IgD-negative memory B cell (primary cell): ENCODE data around the gene RNU2-1. TPM values are rescaled to one million over a fixed set of nuclear protein-coding genes. Genes with fewer than 3 reads are reported as not detected.
"Not testable (repeated sequence)": the region's sequence is repeated elsewhere in the genome, so short reads cannot be mapped to it uniquely, and the experiment has no call there.

ENCODE experiments used
- H3K27ac Mint-ChIP-seq, 3 donors: one replicate each; pipeline ENCODE4 v1.8.0; 2020 to 2022; ENCODE audit warnings: mild to moderate bottlenecking in 3 of 3, mixed read lengths in 3 of 3, moderate library complexity in 1 of 3
- H3K27me3 Mint-ChIP-seq: one replicate; pipeline ENCODE4 v1.8.0; 2021; ENCODE audit warnings: mixed read lengths
- H3K36me3 Mint-ChIP-seq: one replicate; pipeline ENCODE4 v1.8.0; 2020; ENCODE audit warnings: mild to moderate bottlenecking, mixed read lengths
- H3K4me1 Mint-ChIP-seq, 3 donors: one replicate each; pipeline ENCODE4 v1.8.0; 2020 to 2022; ENCODE audit warnings: mixed read lengths in 3 of 3, mild to moderate bottlenecking in 1 of 3
- H3K4me3 Mint-ChIP-seq, 4 donors: one replicate each; pipeline ENCODE4 v1.8.0; 2020 to 2022; ENCODE audit warnings: mild to moderate bottlenecking in 4 of 4, mixed read lengths in 4 of 4, moderate library complexity in 3 of 4
- H3K9me3 Mint-ChIP-seq, 3 donors: one replicate each; pipeline ENCODE4 v1.8.0; 2020 to 2021; ENCODE audit warnings: mixed read lengths in 3 of 3, mild to moderate bottlenecking in 1 of 3
- polyA plus RNA-seq: library from polyadenylated mRNA; unstranded; fragments of 300-500 nt; fragmentation: Illumina TruSeq; gene quantifications from one replicate; pipeline ENCODE4 v1.2.3, GENCODE V29; 2021

Gene RNU2-1
- polyA plus RNA-seq, 1 donor from 2014 or later, result not detected

DNA sequence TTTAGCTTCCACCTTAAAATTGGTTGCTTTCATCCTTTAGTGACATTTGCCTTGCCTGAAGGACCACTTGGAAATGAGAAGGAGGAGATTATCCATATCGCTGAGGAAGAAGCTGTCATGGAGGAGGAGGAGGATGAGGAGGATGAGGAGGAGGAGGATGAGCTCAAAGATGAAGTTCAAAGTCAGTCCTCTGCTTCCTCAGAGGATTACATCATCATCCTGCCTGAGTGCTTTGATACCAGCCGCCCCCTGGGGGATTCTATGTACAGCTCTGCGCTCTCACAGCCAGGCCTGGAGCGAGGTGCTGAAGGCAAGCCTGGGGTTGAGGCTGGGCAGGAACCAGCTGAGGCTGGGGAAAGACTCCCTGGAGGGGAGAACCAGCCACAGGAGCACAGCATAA, 33.6 kb downstream of the RNU2-1 start:
- Mint-ChIP-seq H3K4me3 (no peak overlapping the region), H3K36me3 (peaks cover 2% of the 10 kb centered on the region), H3K27me3 (no peaks in the 10 kb centered on the region), H3K27ac (peak overlapping the region in 1 of 3 donors; percentile 19), H3K4me1 (peaks cover 0 to 1% (median 0%) of the 10 kb centered on the region in 3 donors), H3K9me3 (no peaks in the 10 kb centered on the region)

DNA sequence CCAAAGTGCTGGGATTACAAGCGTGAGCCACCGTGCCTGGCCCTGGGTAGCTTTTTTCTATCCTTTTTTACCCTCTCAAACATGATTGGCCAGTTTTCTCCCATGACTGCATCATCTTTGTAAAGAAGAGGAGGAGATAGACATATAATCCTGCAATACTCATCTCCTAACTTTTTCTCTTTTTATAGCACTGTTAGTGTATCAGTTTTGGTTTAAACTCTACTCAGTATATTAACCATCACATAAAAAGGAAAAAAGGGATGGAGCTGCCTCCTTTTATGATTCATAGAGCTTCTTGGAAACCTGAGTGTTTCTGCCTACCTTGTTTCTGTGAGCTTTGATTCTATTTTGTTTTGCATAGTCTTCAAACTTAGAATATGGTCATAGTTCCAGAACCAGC, 34.1 kb downstream of the RNU2-1 start:
- Mint-ChIP-seq H3K4me1 (peaks cover 0 to 1% (median 0%) of the 10 kb centered on the region in 3 donors), H3K9me3 (no peaks in the 10 kb centered on the region), H3K36me3 (peaks cover 2% of the 10 kb centered on the region), H3K27ac (peak overlapping the region in 1 of 3 donors; percentile 40), H3K4me3 (no peak overlapping the region), H3K27me3 (no peaks in the 10 kb centered on the region)

DNA sequence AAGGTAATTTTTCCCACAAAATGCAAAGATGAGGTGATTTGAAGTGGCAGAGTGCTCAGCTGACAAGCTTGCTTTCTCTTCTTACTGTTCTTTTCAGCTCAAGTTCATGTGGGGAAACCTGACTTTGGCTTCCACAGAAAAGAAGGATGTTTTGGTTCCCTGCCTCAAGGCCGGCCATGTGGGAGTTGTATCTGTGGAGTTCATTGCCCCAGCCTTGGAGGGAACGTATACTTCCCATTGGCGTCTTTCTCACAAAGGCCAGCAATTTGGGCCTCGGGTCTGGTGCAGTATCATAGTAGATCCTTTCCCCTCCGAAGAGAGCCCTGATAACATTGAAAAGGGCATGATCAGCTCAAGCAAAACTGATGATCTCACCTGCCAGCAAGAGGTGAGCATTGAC, 40.5 kb downstream of the RNU2-1 start:
- no peak overlapping the region for H3K27ac Mint-ChIP-seq
- H3K4me1 Mint-ChIP-seq, result peaks cover 0 to 1% (median 0%) of the 10 kb centered on the region in 3 donors
- H3K9me3 Mint-ChIP-seq, result no peaks in the 10 kb centered on the region
- H3K36me3 Mint-ChIP-seq, result peaks cover 7% of the 10 kb centered on the region
- no peak overlapping the region for H3K4me3 Mint-ChIP-seq
- no peaks in the 10 kb centered on the region for H3K27me3 Mint-ChIP-seq

DNA sequence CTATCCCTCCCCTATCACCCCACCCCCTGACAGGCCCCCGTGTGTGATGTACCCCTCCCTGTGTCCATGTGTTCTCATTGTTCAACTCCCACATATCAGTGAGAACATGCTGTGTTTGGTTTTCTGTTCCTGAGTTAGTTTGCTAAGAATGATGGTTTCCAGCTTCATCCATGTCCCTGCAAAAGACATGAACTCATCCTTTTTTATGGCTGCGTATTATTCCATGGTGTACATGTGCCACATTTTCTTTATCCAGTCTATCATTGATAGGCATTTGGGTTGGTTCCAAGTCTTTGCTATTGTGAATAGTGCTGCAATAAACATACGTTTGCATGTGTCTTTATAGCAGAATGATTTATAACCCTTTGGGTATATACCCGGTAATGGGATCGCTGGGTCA, 47.1 kb downstream of the RNU2-1 start:
- H3K36me3 Mint-ChIP-seq, result peaks cover 13% of the 10 kb centered on the region
- not testable (repeated sequence) for H3K27ac Mint-ChIP-seq, H3K4me1 Mint-ChIP-seq, H3K4me3 Mint-ChIP-seq, H3K9me3 Mint-ChIP-seq, H3K27me3 Mint-ChIP-seq

- Mint-ChIP-seq H3K9me3 (no peaks in the 10 kb centered on the region), H3K4me1 (no peaks in the 10 kb centered on the region), H3K27ac (no peak overlapping the region), H3K36me3 (peaks cover 6% of the 10 kb centered on the region), H3K27me3 (no peaks in the 10 kb centered on the region), H3K4me3 (no peak overlapping the region)
Measured at GRCh38 chr17:43183921-43184320, 49.9 kb downstream of the RNU2-1 start.

Other genes with a start within 250 kb of the RNU2-1 start
- gene RPL27, start 235.6 kb downstream of the RNU2-1 start, polyA plus RNA-seq, result 2,481 TPM
- gene IFI35, start 227.2 kb downstream of the RNU2-1 start, polyA plus RNA-seq, result 63.7 TPM
- 47.6 TPM for gene VAT1, start 211.6 kb downstream of the RNU2-1 start, polyA plus RNA-seq
- 0.05 TPM for gene RND2, start 208.7 kb downstream of the RNU2-1 start, polyA plus RNA-seq
- 3.2 TPM for gene BRCA1, start 108.6 kb downstream of the RNU2-1 start, polyA plus RNA-seq
- gene NBR1, start 62.8 kb downstream of the RNU2-1 start, polyA plus RNA-seq, result 45.1 TPM
- gene TMEM106A, start 22.1 kb downstream of the RNU2-1 start, polyA plus RNA-seq, result 10.4 TPM
- gene CCDC200, start 5.4 kb downstream of the RNU2-1 start, polyA plus RNA-seq, result 3.0 TPM
- gene ARL4D, start 165.0 kb upstream of the RNU2-1 start, polyA plus RNA-seq, result 3.4 TPM
- gene DHX8, start 250.0 kb upstream of the RNU2-1 start, polyA plus RNA-seq, result 30.4 TPM